Prostate gland (tissue), 2 donors: ENCODE results near the gene EXD2. TPM values are rescaled to one million over a fixed set of nuclear protein-coding genes. Genes with fewer than 3 reads are reported as not detected.
"Not testable (repeated sequence)": the region's sequence is repeated elsewhere in the genome, so short reads cannot be mapped to it uniquely, and the experiment has no call there.

ENCODE experiments used
- DNase-seq: peaks from one replicate; pipeline ENCODE4 v3.0.0-alpha.2; 2019; ENCODE audit warnings: low spot score
- H3K27ac ChIP-seq, 2 donors: fragments of 200-600 bp; sonication (generic); 2 replicates each; pipeline ENCODE4 v1.5.1; 2017 to 2019
- H3K27me3 ChIP-seq: fragments of 200-600 bp; sonication (generic); replicated peaks from 2 replicates; pipeline ENCODE4 v1.5.1; 2019; ENCODE audit not compliant: insufficient read depth
- H3K36me3 ChIP-seq, 2 donors: fragments of 200-600 bp; sonication (generic); 1 replicate in 1 of 2; 2 replicates in 1 of 2; pipeline versions ENCODE4 v1.5.1 to v1.8.1; 2017 to 2019
- H3K4me1 ChIP-seq: fragments of 200-600 bp; sonication (generic); replicated peaks from 2 replicates; pipeline ENCODE4 v1.5.1; 2019
- H3K4me3 ChIP-seq, 2 donors: fragments of 200-600 bp; sonication (generic); 2 replicates each; pipeline ENCODE4 v1.5.1; 2017 to 2019
- H3K9me3 ChIP-seq: fragments of 200-600 bp; sonication (generic); 2 replicates; pipeline ENCODE4 v1.5.1; 2017
- CTCF ChIP-seq, 4 experiments: fragments of 200-600 bp in 2 of 4; fragments of 450-650 bp in 2 of 4; sonication (generic) in 2 of 4; IDR thresholded peaks; 1 replicate in 3 of 4; 2 replicates in 1 of 4; pipeline ENCODE4 v1.5.1; 2016 to 2019; ENCODE audit warnings: antibody characterized with exemption in 4 of 4, mild to moderate bottlenecking in 2 of 4, moderate library complexity in 2 of 4
- POLR2A ChIP-seq: fragments of 450-650 bp; IDR thresholded peaks from one replicate; pipeline ENCODE4 v1.6.1; 2016; ENCODE audit warnings: antibody characterized with exemption, mild to moderate bottlenecking
- POLR2AphosphoS5 ChIP-seq: sonication (generic); formaldehyde crosslinking; IDR thresholded peaks from one replicate; pipeline ENCODE4 v1.6.1; 2017; ENCODE audit warnings: antibody characterized with exemption
- WGBS: methylation state at CpG from one replicate; pipeline ENCODE4 v1.1.5; 2018; 5-methylcytosine and 5-hydroxymethylcytosine counted together
- intact Hi-C: fragments of 100-400 bp; cut with DNase I; formaldehyde crosslinking; loops from one replicate; pipeline ENCODE4 v1.14.2; 2022
- total RNA-seq, 2 donors: library from RNA; depleted of rRNA; stranded (reverse); fragments of >200 nt; gene quantifications; one replicate each; pipeline ENCODE4 v1.1.0, GENCODE V29; 2016

Gene EXD2
- total RNA-seq, 2 donors from 2014 or later = 22.7 to 25.3 TPM

GRCh38 chr14:69204753-69205152 lies 13.5 kb downstream of the EXD2 start:
- no peaks in the 10 kb centered on the region for H3K36me3 ChIP-seq
- no peaks in the 10 kb centered on the region for H3K4me1 ChIP-seq
- no peak overlapping the region for H3K4me3 ChIP-seq
- TF ChIP-seq POLR2AphosphoS5 = no peak
- H3K9me3 ChIP-seq = no peaks in the 10 kb centered on the region
- no peaks in the 10 kb centered on the region for H3K27me3 ChIP-seq
- DNase-seq = no peak
- intact Hi-C loops = no loop called here
- no peak overlapping the region for H3K27ac ChIP-seq

- DNase-seq = no peak
- Histone ChIP-seq H3K27me3 (no peaks in the 10 kb centered on the region), H3K4me1 (no peaks in the 10 kb centered on the region), H3K27ac (no peak overlapping the region), H3K9me3 (no peaks in the 10 kb centered on the region), H3K36me3 (no peaks in the 10 kb centered on the region), H3K4me3 (no peak overlapping the region)
- intact Hi-C loops = no loop called here
- TF ChIP-seq CTCF (IDR thresholded peaks at IDR 0.05) = no peak
- no peak for TF ChIP-seq POLR2AphosphoS5
- TF ChIP-seq POLR2A = no peak
- WGBS = over 99% methylated on average over 7 of the region's 7 CpGs
Measured at GRCh38 chr14:69207435-69208041, 16.2 kb downstream of the EXD2 start.

- no peak for DNase-seq
- no peaks in the 10 kb centered on the region for H3K36me3 ChIP-seq
Measured at GRCh38 chr14:69208666-69209065, 17.4 kb downstream of the EXD2 start.

GRCh38 chr14:69214393-69214792 lies 23.1 kb downstream of the EXD2 start:
- no peaks in the 10 kb centered on the region for H3K36me3 ChIP-seq
- TF ChIP-seq POLR2A (no peak), POLR2AphosphoS5 (peak; percentile 20), CTCF (IDR thresholded peaks at IDR 0.05) (no peak)

More at GRCh38 chr14:69208666-69209065, 17.4 kb downstream of the EXD2 start:
- Histone ChIP-seq H3K4me1 (no peaks in the 10 kb centered on the region), H3K27me3 (no peaks in the 10 kb centered on the region), H3K27ac (no peak overlapping the region), H3K9me3 (no peaks in the 10 kb centered on the region), H3K4me3 (no peak overlapping the region)
- 92% methylated on average over 5 of the region's 5 CpGs for WGBS
- TF ChIP-seq POLR2A = no peak
- no peak for TF ChIP-seq CTCF (IDR thresholded peaks at IDR 0.05)
- TF ChIP-seq POLR2AphosphoS5 = no peak
- intact Hi-C loops = no loop called here

GRCh38 chr14:69217663-69218062 lies 26.4 kb downstream of the EXD2 start:
- H3K4me1 ChIP-seq, intact Hi-C loops, H3K36me3 ChIP-seq, H3K9me3 ChIP-seq, H3K27ac ChIP-seq, DNase-seq, H3K4me3 ChIP-seq, H3K27me3 ChIP-seq: not testable (repeated sequence)
- WGBS = 97% methylated on average over 3 of the region's 3 CpGs

More at GRCh38 chr14:69214393-69214792, 23.1 kb downstream of the EXD2 start:
- intact Hi-C loops = no loop called here
- Histone ChIP-seq H3K27me3 (no peaks in the 10 kb centered on the region), H3K4me3 (no peak overlapping the region), H3K9me3 (no peaks in the 10 kb centered on the region), H3K27ac (no peak overlapping the region), H3K4me1 (no peaks in the 10 kb centered on the region)
- 16% methylated on average over 2 of the region's 2 CpGs for WGBS
- DNase-seq = no peak

- Histone ChIP-seq H3K27me3 (no peaks in the 10 kb centered on the region), H3K27ac (no peak overlapping the region), H3K4me1 (no peaks in the 10 kb centered on the region), H3K36me3 (no peaks in the 10 kb centered on the region), H3K4me3 (no peak overlapping the region), H3K9me3 (no peaks in the 10 kb centered on the region)
- intact Hi-C loops = no loop called here
- TF ChIP-seq POLR2AphosphoS5 = no peak
- TF ChIP-seq CTCF (IDR thresholded peaks at IDR 0.05) = no peak
- TF ChIP-seq POLR2A = no peak
- 92% methylated on average over 4 of the region's 4 CpGs for WGBS
- no peak for DNase-seq
Measured at GRCh38 chr14:69224946-69225345, 33.6 kb downstream of the EXD2 start.
